Ectodermal cell (in vitro differentiated cells): ENCODE data around the gene ESPN. TPM values are rescaled to one million over a fixed set of nuclear protein-coding genes. Genes with fewer than 3 reads are reported as not detected.
A peak's percentile ranks its signal among the peaks of the same experiment; 100 is the strongest.

ENCODE experiments used
- H3K27ac ChIP-seq: 2 replicates; pipeline ENCODE4 v1.7.0; 2013; ENCODE audit warnings: mild to moderate bottlenecking, low read depth, low read length; ENCODE audit not compliant: insufficient read depth, poor library complexity, severe bottlenecking
- H3K27me3 ChIP-seq: 2 replicates; pipeline ENCODE4 v1.7.0; 2013; ENCODE audit warnings: mild to moderate bottlenecking, low read length; ENCODE audit not compliant: insufficient read depth, control insufficient read depth, poor library complexity, severe bottlenecking
- H3K36me3 ChIP-seq: one replicate; pipeline ENCODE4 v1.7.0; 2013; ENCODE audit warnings: low read length; ENCODE audit not compliant: control insufficient read depth, insufficient read depth
- H3K4me1 ChIP-seq: one replicate; pipeline ENCODE4 v1.7.0; 2013; ENCODE audit warnings: low read length; ENCODE audit not compliant: control insufficient read depth, insufficient read depth
- H3K4me3 ChIP-seq: 2 replicates; pipeline ENCODE4 v1.7.0; 2013; ENCODE audit warnings: low read depth, low read length, control low read depth; ENCODE audit not compliant: insufficient read depth
- H3K9me3 ChIP-seq: 2 replicates; pipeline ENCODE4 v1.7.0; 2013; ENCODE audit warnings: mild to moderate bottlenecking, low read length, moderate library complexity; ENCODE audit not compliant: control insufficient read depth
- WGBS, 2 experiments: methylation state at CpG; one replicate each; pipeline ENCODE4 v1.1.7; 2013; ENCODE audit warnings: missing lambda C conversion rate in 2 of 2; 5-methylcytosine and 5-hydroxymethylcytosine counted together
- polyA plus RNA-seq, 4 experiments: library from polyadenylated mRNA; stranded (reverse); fragments of 50-300 nt; gene quantifications; one replicate each; pipeline ENCODE4 v1.2.3, GENCODE V29; 2013

The ESPN gene, protein sequence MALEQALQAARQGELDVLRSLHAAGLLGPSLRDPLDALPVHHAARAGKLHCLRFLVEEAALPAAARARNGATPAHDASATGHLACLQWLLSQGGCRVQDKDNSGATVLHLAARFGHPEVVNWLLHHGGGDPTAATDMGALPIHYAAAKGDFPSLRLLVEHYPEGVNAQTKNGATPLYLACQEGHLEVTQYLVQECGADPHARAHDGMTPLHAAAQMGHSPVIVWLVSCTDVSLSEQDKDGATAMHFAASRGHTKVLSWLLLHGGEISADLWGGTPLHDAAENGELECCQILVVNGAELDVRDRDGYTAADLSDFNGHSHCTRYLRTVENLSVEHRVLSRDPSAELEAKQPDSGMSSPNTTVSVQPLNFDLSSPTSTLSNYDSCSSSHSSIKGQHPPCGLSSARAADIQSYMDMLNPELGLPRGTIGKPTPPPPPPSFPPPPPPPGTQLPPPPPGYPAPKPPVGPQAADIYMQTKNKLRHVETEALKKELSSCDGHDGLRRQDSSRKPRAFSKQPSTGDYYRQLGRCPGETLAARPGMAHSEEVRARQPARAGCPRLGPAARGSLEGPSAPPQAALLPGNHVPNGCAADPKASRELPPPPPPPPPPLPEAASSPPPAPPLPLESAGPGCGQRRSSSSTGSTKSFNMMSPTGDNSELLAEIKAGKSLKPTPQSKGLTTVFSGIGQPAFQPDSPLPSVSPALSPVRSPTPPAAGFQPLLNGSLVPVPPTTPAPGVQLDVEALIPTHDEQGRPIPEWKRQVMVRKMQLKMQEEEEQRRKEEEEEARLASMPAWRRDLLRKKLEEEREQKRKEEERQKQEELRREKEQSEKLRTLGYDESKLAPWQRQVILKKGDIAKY
- polyA plus RNA-seq (2013, experiment 1 of 4): 2.0 TPM
- polyA plus RNA-seq (2013, experiment 2 of 4): 3.9 TPM
- 3.5 TPM for polyA plus RNA-seq (2013, experiment 3 of 4)
- 3.2 TPM for polyA plus RNA-seq (2013, experiment 4 of 4)

DNA sequence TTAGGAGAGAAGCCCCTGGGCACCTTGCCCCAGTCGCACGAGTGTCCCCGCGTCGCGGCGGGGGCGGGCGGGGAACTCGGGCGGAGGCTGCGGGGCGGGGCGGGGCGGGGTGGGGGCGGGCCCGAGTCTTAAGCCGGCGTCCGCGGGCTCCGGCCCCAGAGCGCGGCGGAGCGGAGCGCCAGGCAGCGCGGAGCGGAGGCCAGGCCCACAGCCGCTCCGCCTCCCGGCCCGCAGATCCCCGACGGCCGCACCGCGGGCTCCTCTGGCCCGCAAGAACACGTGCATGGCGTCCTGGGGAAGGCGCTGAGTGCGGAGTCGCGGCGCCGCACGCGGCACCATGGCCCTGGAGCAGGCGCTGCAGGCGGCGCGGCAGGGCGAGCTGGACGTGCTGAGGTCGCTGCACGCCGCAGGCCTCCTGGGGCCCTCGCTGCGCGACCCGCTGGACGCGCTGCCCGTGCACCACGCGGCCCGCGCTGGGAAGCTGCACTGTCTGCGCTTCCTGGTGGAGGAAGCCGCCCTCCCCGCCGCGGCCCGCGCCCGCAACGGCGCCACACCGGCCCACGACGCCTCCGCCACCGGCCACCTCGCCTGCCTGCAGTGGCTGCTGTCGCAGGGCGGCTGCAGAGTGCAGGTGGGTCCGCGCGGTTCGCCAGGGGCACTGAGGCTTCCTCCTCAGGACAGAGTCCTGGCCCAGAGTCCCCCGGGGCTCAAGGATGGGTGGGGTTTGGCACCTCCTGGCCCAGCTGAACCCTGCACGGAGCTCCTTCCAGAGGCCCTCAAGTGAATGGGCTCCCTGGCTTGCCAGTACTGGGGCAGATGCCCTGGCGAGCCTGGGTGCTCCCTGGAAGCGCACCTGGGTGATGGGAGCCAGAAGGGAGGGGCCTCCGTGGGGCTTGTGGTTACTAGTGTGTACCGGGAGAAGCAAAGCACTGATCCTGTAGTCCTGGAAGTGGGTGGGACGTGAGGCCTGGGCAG lies at the start of gene ESPN:
TSS of gene ESPN (plus strand) at position 158 of the 975 bp plus-strand sequence. CDS start at position 338, 180 bp downstream.
- H3K4me3 ChIP-seq: no peak within 1 kb of the TSS

DNA sequence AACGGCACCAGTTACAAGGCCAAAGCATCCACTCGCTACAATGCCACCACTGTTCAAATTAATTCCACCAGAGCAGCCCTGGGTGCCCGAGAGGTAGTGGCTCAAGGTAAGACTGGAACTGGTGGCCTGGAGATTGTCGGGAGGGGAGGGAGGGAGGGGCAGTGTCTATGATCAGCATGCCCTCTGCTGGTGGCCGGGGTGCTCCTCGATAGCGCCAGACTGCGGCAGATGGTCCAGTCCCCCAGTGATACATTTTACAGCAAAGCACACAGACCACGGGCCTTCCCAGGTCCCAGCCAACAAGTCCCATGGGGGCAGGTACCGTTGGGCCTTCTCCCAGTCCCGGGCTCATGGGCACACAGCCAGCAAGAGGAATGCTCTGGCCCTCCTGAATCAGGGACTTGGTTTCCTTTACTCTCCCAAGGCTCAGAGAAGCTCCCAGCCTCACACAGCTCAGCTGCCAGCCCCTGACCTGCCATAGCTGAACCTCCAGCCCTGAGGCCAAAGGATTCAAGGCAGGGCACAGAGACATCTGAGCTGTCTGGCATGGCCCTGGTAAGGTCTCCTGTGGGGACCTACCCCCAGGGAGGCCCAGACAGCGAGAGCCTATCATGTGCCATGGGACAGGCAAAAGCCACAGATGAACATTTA lies 46.4 kb upstream of the ESPN start:
- Histone ChIP-seq H3K4me1 (no peaks in the 10 kb centered on the region), H3K27me3 (no peaks in the 10 kb centered on the region), H3K4me3 (no peak overlapping the region), H3K9me3 (no peaks in the 10 kb centered on the region), H3K36me3 (no peaks in the 10 kb centered on the region), H3K27ac (no peak overlapping the region)
- 77 to 83% methylated on average over 12 of the region's 12 CpGs for WGBS, 2 experiments

More for the DNA sequence above, at the start of gene ESPN:
- Histone ChIP-seq H3K9me3 (no peaks in the 10 kb centered on the region), H3K36me3 (no peaks in the 10 kb centered on the region), H3K27me3 (peaks cover 77% of the 10 kb centered on the region), H3K27ac (no peak within 1 kb of the TSS), H3K4me1 (peaks cover 21% of the 10 kb centered on the region)
- WGBS, 2 experiments: 12 to 13% methylated on average over 99 of the region's 99 CpGs

DNA sequence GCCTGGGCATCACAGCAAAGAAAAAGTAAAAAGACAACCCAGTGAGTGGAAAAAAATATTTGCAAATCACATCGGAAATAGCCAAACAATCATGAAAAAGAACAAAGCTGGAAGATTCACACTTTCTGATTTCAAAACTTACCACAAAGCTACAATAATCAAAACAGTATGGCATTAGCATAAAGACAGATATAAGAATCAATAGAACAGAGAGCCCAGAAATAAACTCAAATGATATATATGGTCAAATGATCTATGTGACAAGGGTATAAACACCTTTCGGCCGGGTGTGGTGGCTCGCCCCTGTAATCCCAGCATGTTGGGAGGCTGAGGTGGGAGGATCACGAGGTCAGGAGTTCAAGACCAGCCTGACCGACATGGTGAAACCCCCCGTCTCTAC lies 44.5 kb upstream of the ESPN start:
- 92 to 96% methylated on average over 7 of the region's 7 CpGs for WGBS, 2 experiments
- H3K4me1 ChIP-seq: no peaks in the 10 kb centered on the region
- no peak overlapping the region for H3K27ac ChIP-seq
- no peaks in the 10 kb centered on the region for H3K27me3 ChIP-seq
- no peak overlapping the region for H3K4me3 ChIP-seq
- no peaks in the 10 kb centered on the region for H3K36me3 ChIP-seq
- H3K9me3 ChIP-seq: no peaks in the 10 kb centered on the region

DNA sequence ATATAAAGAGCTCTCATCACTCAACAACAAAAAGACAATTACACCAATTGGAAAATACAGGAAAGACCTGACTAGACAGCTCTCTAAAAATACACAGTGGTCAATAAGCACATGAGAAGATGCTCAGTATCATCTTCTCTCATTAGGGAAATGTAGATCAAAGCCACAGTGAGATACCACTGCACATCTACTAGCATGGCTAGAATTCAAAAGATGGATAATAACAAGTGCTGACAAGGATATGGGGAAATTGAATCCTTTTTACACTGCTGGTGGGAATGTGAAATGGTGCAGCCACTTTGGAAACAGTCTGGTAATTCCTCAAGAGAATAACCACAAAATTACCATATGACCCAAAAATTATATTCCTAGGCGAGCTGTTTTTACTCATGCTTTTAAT lies 40.4 kb upstream of the ESPN start:
- Histone ChIP-seq H3K27me3 (no peaks in the 10 kb centered on the region), H3K4me1 (peaks cover 16% of the 10 kb centered on the region), H3K4me3 (no peak overlapping the region), H3K27ac (no peak overlapping the region), H3K36me3 (no peaks in the 10 kb centered on the region), H3K9me3 (no peaks in the 10 kb centered on the region)
- WGBS, 2 experiments: 97 to 100% methylated on average over 1 of the region's 1 CpG

DNA sequence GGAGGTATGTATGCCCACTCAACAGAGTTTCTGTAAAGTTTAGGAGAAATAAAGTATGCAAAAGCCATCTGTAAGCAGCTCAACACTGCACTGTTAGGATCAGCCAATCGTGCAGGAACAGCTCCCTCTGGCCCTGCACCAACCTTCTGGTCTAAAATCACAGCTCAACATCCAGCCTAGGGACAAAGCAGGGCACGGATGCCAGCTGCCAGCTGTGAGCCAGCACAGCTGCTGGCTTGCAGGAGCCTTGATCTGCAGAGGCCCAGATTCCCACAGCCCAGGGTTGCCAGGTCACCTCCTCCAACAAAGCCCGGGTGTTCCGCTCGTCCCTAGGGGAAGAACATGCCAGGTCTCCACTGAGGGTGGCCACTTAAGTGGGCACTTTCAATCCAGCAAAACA lies 39.6 kb upstream of the ESPN start:
- Histone ChIP-seq H3K27ac (no peak overlapping the region), H3K27me3 (no peaks in the 10 kb centered on the region), H3K4me1 (peaks cover 16% of the 10 kb centered on the region), H3K4me3 (no peak overlapping the region), H3K9me3 (no peaks in the 10 kb centered on the region), H3K36me3 (no peaks in the 10 kb centered on the region)
- WGBS, 2 experiments: 86 to 89% methylated on average over 5 of the region's 5 CpGs

DNA sequence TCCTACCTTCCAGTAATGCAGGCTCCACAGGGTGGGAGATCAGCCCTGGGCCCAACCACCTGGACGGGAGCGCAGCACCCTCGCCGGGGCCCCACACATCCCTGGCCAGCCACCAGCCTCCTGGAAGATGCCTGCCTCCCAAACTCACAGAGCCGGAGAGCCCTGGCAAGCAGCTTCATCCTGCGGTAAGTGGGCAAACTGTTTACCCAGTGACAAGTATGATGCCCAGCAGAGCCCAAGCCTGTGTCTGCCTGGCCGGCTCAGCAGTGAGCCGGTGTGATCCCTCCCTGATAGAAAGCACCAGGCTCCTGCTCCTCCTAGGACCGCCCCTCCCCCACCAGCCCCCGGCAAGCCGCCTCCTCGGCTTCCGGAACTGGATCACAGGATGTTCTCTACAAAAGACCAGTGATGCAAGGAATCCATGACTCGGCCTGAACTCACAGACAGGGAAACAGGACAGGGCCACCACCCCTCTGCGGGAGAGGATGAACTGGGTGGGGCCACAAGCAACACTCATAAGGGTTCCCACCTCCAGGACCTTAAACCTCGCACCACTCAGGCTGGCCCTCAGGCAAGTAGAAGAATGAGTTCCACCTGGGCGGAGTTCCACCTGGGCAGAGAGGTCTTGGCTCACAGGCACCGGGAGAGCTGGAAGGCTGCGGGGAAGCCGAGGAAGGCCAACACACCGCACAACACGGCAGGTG lies 38.9 kb upstream of the ESPN start:
- Histone ChIP-seq H3K27me3 (no peaks in the 10 kb centered on the region), H3K4me3 (no peak overlapping the region), H3K27ac (peak overlapping the region; percentile 31), H3K9me3 (no peaks in the 10 kb centered on the region), H3K36me3 (no peaks in the 10 kb centered on the region), H3K4me1 (peaks cover 16% of the 10 kb centered on the region)
- WGBS, 2 experiments: 43 to 46% methylated on average over 22 of the region's 22 CpGs

DNA sequence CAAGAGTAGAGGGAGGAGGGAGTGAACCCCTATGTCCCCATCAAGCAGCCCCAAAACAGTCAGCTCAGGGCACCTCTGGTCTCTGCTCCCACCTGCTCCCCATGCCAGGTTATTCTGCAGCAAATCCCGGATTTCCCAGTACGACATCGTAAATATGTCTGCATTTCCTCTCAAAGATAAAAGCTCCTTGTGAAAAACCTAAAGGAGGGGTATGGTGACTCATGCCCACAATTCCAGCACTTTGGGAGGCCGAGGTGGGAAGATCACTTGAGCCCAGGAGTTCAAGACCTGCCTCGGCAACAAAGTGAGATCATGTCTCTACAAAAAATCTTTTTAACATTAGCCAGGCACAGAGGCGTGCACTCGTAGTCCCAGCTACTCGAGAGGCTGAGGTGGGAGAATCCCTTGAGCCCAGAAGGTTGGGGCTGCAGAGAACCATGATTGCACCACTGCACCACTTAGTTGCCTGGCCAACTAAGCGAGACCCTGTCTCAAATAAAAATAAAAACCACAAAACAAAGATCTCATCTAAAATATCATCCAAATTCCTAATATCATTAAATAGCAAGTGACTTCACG lies 38.1 kb upstream of the ESPN start:
- 81 to 83% methylated on average over 10 of the region's 10 CpGs for WGBS, 2 experiments
- Histone ChIP-seq H3K4me3 (no peak overlapping the region), H3K36me3 (no peaks in the 10 kb centered on the region), H3K27me3 (no peaks in the 10 kb centered on the region), H3K4me1 (peaks cover 16% of the 10 kb centered on the region), H3K27ac (no peak overlapping the region), H3K9me3 (no peaks in the 10 kb centered on the region)

- 92 to 93% methylated on average over 9 of the region's 9 CpGs for WGBS, 2 experiments
Observed at GRCh38 chr1:6389971-6390370, 34.6 kb upstream of the ESPN start.

More at GRCh38 chr1:6389971-6390370, 34.6 kb upstream of the ESPN start:
- no peak overlapping the region for H3K27ac ChIP-seq
- H3K9me3 ChIP-seq: no peaks in the 10 kb centered on the region
- H3K4me1 ChIP-seq: peaks cover 16% of the 10 kb centered on the region
- peaks cover 8% of the 10 kb centered on the region for H3K27me3 ChIP-seq
- H3K4me3 ChIP-seq: no peak overlapping the region
- H3K36me3 ChIP-seq: no peaks in the 10 kb centered on the region
